Measurements from ENCODE around the gene RSPH1. TPM values are rescaled to one million over a fixed set of nuclear protein-coding genes. Genes with fewer than 3 reads are reported as not detected.

The RSPH1 gene
- total and polyA plus RNA-seq, 2 of the 8 experiments (the other 6 are each of a cell fraction or from before 2014, with no cell fraction given) = 0.24 TPM; not detected in 1

- Histone ChIP-seq H3K23ac (ENCODE audit: insufficient read length) (no peak overlapping the region), H3K23me2 (ENCODE audit: low read depth, low read length) (no peaks in the 10 kb centered on the region), H3K27me3 (replicated peaks in 1 of 4; ENCODE audit: control insufficient read depth in 3 of 4, extremely low read depth in 1 of 4, insufficient read depth in 3 of 4, low read length in 3 of 4) (no peaks in the 10 kb centered on the region), H4K20me1 (replicated peaks in 1 of 2; ENCODE audit: control insufficient read depth in 1 of 2, insufficient read depth in 2 of 2, low read length in 2 of 2) (no peaks in the 10 kb centered on the region), H3K14ac (ENCODE audit: insufficient read length) (no peak overlapping the region), H2BK15ac (ENCODE audit: low read length) (no peak overlapping the region), H3K56ac (replicated peaks; ENCODE audit: insufficient read length, low read depth, low read length) (no peak overlapping the region), H2AK5ac (ENCODE audit: low read depth, low read length) (no peak overlapping the region), H3K36me3 (ENCODE audit: control insufficient read depth in 2 of 4, insufficient read depth in 4 of 4, low read length in 3 of 4) (peaks cover 0 to 4% (median 0%) of the 10 kb centered on the region in 4 experiments; a peak in 5 of 8 replicates), H2AFZ (ENCODE audit: low read length) (no peak overlapping the region), H3K9ac (replicated peaks in 1 of 4; ENCODE audit: extremely low read depth in 1 of 4, low read depth in 3 of 4, low read length in 3 of 4) (no peak overlapping the region), H3K4ac (replicated peaks; ENCODE audit: insufficient read length, low read depth, low read length) (no peak overlapping the region), H2BK5ac (ENCODE audit: low read depth, low read length) (no peak overlapping the region), H3K18ac (ENCODE audit: extremely low read depth, low read length) (no peak overlapping the region), H3K4me1 (replicated peaks in 1 of 4; ENCODE audit: control insufficient read depth in 3 of 4, insufficient read depth in 4 of 4, low read length in 3 of 4) (no peaks in the 10 kb centered on the region; a peak in 1 of 7 replicates), H3K4me3 (ENCODE audit: extremely low read depth in 1 of 4, insufficient read depth in 2 of 4, low read depth in 3 of 4, low read length in 4 of 4) (no peak overlapping the region), H3K27ac (ENCODE audit: low read depth, low read length) (no peak overlapping the region), H3K4me2 (ENCODE audit: insufficient read depth in 1 of 2, low read depth in 2 of 2, low read length in 2 of 2) (no peak overlapping the region), H2BK120ac (replicated peaks; ENCODE audit: low read depth, low read length) (no peak overlapping the region), H3K79me1 (ENCODE audit: low read depth, low read length) (no peaks in the 10 kb centered on the region), H2BK20ac (ENCODE audit: low read length) (no peak overlapping the region), H4K8ac (ENCODE audit: extremely low read depth, insufficient read depth, low read length) (no peak overlapping the region), H3K9me3 (ENCODE audit: insufficient read depth in 2 of 2, low read depth in 1 of 2, low read length in 1 of 2) (no peaks in the 10 kb centered on the region), H2BK12ac (ENCODE audit: low read depth, low read length) (no peak overlapping the region), H4K91ac (replicated peaks; ENCODE audit: insufficient read length, low read length) (no peak overlapping the region), H3K79me2 (ENCODE audit: control insufficient read depth in 1 of 2, insufficient read depth in 2 of 2, low read length in 2 of 2) (no peaks in the 10 kb centered on the region), H4K5ac (ENCODE audit: insufficient read length, low read depth, low read length) (no peak overlapping the region)
- POLR2A ChIA-PET (ENCODE audit: partially characterized antibody) = no interaction called here
- CTCF ChIA-PET (ENCODE audit: partially characterized antibody) = interaction anchor here (0.7 to 1.3 kb wide), 3 partner anchors 12 to 360 kb away, joined by 3 to 4 read pairs (median 3); no protein-coding TSS in a partner anchor
- FAIRE-seq = no peak
- no peak for DNase-seq (ENCODE audit: low read depth in 1 of 2, low spot score in 2 of 2)
- TF ChIP-seq ZNF274 (IDR thresholded peaks at IDR 0.05; ENCODE audit: borderline replicate concordance, extremely low read depth, low read length) (no peak), YY1 (IDR thresholded peaks at IDR 0.05; ENCODE audit: low read depth, low read length) (no peak), GTF2F1 (IDR thresholded peaks at IDR 0.05; ENCODE audit: borderline replicate concordance, low read depth, low read length) (no peak), NRF1 (IDR thresholded peaks at IDR 0.05; ENCODE audit: low read depth, low read length) (no peak), CTBP2 (IDR thresholded peaks at IDR 0.05; ENCODE audit: borderline replicate concordance, insufficient read depth, insufficient read length, low read length) (no peak), MAX (IDR thresholded peaks at IDR 0.05) (no peak), CREB1 (IDR thresholded peaks at IDR 0.05) (no peak), POLR2A (IDR thresholded peaks at IDR 0.05; ENCODE audit: control extremely low read depth in 1 of 2, low read depth in 2 of 2, low read length in 2 of 2) (no peak), SIX5 (IDR thresholded peaks at IDR 0.05; ENCODE audit: low read depth, low read length) (no peak), GABPA (IDR thresholded peaks at IDR 0.05; ENCODE audit: borderline replicate concordance, insufficient read depth, low read length) (no peak), RFX5 (IDR thresholded peaks at IDR 0.05; ENCODE audit: borderline replicate concordance, low read depth, low read length) (no peak), SAP30 (IDR thresholded peaks at IDR 0.05; ENCODE audit: insufficient read depth, insufficient replicate concordance, low read length) (no peak), ATF2 (IDR thresholded peaks at IDR 0.05; ENCODE audit: low read length) (no peak), EGR1 (IDR thresholded peaks at IDR 0.05; ENCODE audit: borderline replicate concordance, low read depth, low read length) (no peak)
Measured at GRCh38 chr21:42541618-42542017, 45.6 kb upstream of the RSPH1 start.

Data from H1 (cell line).